ENCODE results near the gene RNF144A.
"Not testable (repeated sequence)": the region's sequence is repeated elsewhere in the genome, so short reads cannot be mapped to it uniquely, and the experiment has no call there.

The RNF144A gene

GRCh38 chr2:6930923-6931647 is 13.9 kb downstream of the RNF144A start:
- DNase-seq: no peak

GRCh38 chr2:6931753-6932152 is 14.5 kb downstream of the RNF144A start:
- no peak for DNase-seq

GRCh38 chr2:6932206-6932605 is 15.0 kb downstream of the RNF144A start:
- DNase-seq: no peak

GRCh38 chr2:6932828-6933227 is 15.6 kb downstream of the RNF144A start:
- no peak for DNase-seq

- DNase-seq: no peak
Measured at GRCh38 chr2:6933911-6934310, 16.7 kb downstream of the RNF144A start.

GRCh38 chr2:6934345-6934744 is 17.1 kb downstream of the RNF144A start:
- DNase-seq: no peak

GRCh38 chr2:6934758-6935651 is 17.8 kb downstream of the RNF144A start:
- no peak for DNase-seq

- not testable (repeated sequence) for DNase-seq
Measured at GRCh38 chr2:6935652-6936020, 18.4 kb downstream of the RNF144A start.

GRCh38 chr2:6937157-6937556 is 19.9 kb downstream of the RNF144A start:
- DNase-seq: no peak

GRCh38 chr2:6937582-6937981 is 20.4 kb downstream of the RNF144A start:
- DNase-seq: no peak

- no peak for DNase-seq
Measured at GRCh38 chr2:6939071-6939470, 21.9 kb downstream of the RNF144A start.

- no peak for DNase-seq
Measured at GRCh38 chr2:6940820-6941219, 23.6 kb downstream of the RNF144A start.

GRCh38 chr2:6941299-6942046 is 24.3 kb downstream of the RNF144A start:
- DNase-seq: no peak

- DNase-seq: no peak
Measured at GRCh38 chr2:6942848-6943247, 25.6 kb downstream of the RNF144A start.

- no peak for DNase-seq
Measured at GRCh38 chr2:6943523-6943922, 26.3 kb downstream of the RNF144A start.

- DNase-seq: no peak
Measured at GRCh38 chr2:6943971-6944370, 26.8 kb downstream of the RNF144A start.

- DNase-seq: no peak
Measured at GRCh38 chr2:6944555-6944954, 27.3 kb downstream of the RNF144A start.

- no peak for DNase-seq
Measured at GRCh38 chr2:6945087-6945813, 28.0 kb downstream of the RNF144A start.

GRCh38 chr2:6945821-6946220 is 28.6 kb downstream of the RNF144A start:
- DNase-seq: no peak

- DNase-seq: no peak
Measured at GRCh38 chr2:6946722-6947121, 29.5 kb downstream of the RNF144A start.

- DNase-seq: no peak
Measured at GRCh38 chr2:6947929-6948676, 30.9 kb downstream of the RNF144A start.

Measured in T-helper 1 cell (primary cell).